SH-SY5Y (cell line): ENCODE results near the gene CKS1B.

Experiments
- GATA2 ChIP-seq: IDR thresholded peaks from 2 replicates; pipeline ENCODE4 v1.6.1; 2011; ENCODE audit warnings: mild to moderate bottlenecking, low read depth, low read length
- GATA3 ChIP-seq: IDR thresholded peaks from 2 replicates; pipeline ENCODE4 v1.6.1; 2011; ENCODE audit warnings: low read depth, mild to moderate bottlenecking, low read length, moderate library complexity

DNA sequence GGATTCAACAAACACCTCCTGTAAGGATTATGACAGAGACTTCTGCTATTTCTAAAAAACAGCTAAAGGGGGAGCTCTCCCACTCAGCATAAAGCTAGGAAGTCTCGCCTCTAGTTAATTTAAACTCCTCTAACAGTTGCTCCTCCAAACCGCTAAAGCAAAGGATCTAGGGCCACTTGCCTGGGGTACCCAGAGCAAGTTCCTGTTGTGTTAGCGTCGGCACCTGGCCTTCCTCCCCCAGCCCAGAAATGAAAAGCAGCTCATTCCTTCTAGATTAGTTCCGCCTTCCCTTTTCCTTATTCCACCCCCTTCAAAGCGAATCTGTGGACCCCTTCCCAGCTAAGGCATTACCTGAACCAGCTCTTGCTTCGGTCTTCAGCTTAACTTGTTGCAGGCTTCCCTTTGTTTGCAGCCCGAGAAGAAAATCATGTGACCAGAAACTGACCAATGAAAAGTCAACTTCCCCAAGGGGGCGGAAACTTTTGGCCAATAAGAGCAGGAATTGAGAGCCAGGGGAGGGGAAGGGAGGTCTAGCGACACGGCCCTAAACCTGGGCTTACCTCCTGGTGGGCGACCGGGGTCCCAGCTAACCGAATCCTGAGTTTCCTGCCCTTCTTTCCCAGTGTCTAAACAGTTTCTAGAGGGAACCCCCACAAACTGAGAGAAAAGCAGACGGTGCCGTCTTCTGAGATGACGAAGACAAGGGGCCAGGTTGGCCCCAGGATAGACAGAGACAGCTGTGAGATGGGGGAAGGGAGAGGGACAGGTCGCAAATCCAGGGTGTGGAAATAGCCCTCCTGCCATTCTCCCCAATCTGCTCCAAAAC is 18.6 kb upstream of the CKS1B start, which contains the start of gene PBXIP1:
- TF ChIP-seq GATA2, result no peak
- TF ChIP-seq GATA3, result no peak
